Fibroblast of villous mesenchyme (primary cell): Measurements from ENCODE around the gene RAB6B. TPM values are rescaled to one million over a fixed set of nuclear protein-coding genes. Genes with fewer than 3 reads are reported as not detected.

Experiments
- DNase-seq: peaks from one replicate; pipeline ENCODE4 v3.0.0-alpha.2; 2010; ENCODE audit warnings: low read depth
- H3K4me3 ChIP-seq: 2 replicates; pipeline ENCODE4 v1.5.1; 2011; ENCODE audit warnings: low read depth, mild to moderate bottlenecking, low read length
- CTCF ChIP-seq: IDR thresholded peaks from 2 replicates; pipeline ENCODE4 v1.5.1; 2012; ENCODE audit warnings: low read depth, mild to moderate bottlenecking, low read length; ENCODE audit not compliant: insufficient read depth
- total RNA-seq: library from RNA; depleted of rRNA; stranded (reverse); fragments of >200 nt; gene quantifications from 2 replicates; pipeline ENCODE4 v1.2.3, GENCODE V29; 2012

RAB6B gene
- total RNA-seq, 1 donor: 0.86 TPM

- DNase-seq: no peak
- no peak for TF ChIP-seq CTCF
Measured at GRCh38 chr3:133934996-133935842, 39.5 kb upstream of the RAB6B start.

GRCh38 chr3:133934073-133934970 lies 38.6 kb upstream of the RAB6B start:
- H3K4me3 ChIP-seq: no peak overlapping the region
- no peak for DNase-seq
- TF ChIP-seq CTCF: no peak

More at GRCh38 chr3:133934996-133935842, 39.5 kb upstream of the RAB6B start:
- H3K4me3 ChIP-seq: no peak overlapping the region

GRCh38 chr3:133933097-133934024 lies 37.7 kb upstream of the RAB6B start:
- H3K4me3 ChIP-seq: no peak overlapping the region
- no peak for DNase-seq
- no peak for TF ChIP-seq CTCF

GRCh38 chr3:133932009-133932408 lies 36.3 kb upstream of the RAB6B start:
- no peak for DNase-seq
- no peak for TF ChIP-seq CTCF
- no peak overlapping the region for H3K4me3 ChIP-seq

- TF ChIP-seq CTCF: no peak
- H3K4me3 ChIP-seq: no peak overlapping the region
- no peak for DNase-seq
Measured at GRCh38 chr3:133931084-133931483, 35.4 kb upstream of the RAB6B start.

GRCh38 chr3:133930341-133930933 lies 34.8 kb upstream of the RAB6B start:
- H3K4me3 ChIP-seq: no peak overlapping the region
- peak; percentile 75 for DNase-seq
- TF ChIP-seq CTCF: peak; percentile 75
